ENCODE measurements around the gene RWDD3.

Gene RWDD3

DNA sequence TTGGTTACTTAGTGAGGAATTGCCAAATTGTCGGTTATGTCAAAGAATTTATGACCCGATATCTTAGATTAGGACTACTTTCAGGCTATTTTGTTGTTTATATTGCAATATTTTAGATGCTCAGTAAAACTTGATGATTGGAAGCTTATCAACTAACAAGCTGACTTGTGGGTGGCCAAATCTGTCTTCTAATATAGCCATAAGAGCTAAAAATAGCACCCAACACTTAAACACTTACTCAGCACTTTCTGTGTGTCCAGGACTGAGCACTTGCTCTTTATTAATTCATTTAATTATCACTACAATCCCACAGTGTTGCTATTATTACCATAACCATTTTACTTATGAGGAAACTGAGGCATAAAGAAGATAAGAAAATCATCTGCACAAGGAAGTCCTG is 50.4 kb downstream of the RWDD3 start:
- TF ChIP-seq, protein P1, sequence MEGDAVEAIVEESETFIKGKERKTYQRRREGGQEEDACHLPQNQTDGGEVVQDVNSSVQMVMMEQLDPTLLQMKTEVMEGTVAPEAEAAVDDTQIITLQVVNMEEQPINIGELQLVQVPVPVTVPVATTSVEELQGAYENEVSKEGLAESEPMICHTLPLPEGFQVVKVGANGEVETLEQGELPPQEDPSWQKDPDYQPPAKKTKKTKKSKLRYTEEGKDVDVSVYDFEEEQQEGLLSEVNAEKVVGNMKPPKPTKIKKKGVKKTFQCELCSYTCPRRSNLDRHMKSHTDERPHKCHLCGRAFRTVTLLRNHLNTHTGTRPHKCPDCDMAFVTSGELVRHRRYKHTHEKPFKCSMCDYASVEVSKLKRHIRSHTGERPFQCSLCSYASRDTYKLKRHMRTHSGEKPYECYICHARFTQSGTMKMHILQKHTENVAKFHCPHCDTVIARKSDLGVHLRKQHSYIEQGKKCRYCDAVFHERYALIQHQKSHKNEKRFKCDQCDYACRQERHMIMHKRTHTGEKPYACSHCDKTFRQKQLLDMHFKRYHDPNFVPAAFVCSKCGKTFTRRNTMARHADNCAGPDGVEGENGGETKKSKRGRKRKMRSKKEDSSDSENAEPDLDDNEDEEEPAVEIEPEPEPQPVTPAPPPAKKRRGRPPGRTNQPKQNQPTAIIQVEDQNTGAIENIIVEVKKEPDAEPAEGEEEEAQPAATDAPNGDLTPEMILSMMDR (IDR thresholded peaks at IDR 0.05; ENCODE audit: control insufficient read depth, insufficient read depth, low read depth, low read length, missing control alignments), result no peak
- H3K4me3 ChIP-seq (ENCODE audit: control insufficient read depth, low read depth, low read length), result no peak overlapping the region
- no peak for DNase-seq (ENCODE audit: low read depth)

DNA sequence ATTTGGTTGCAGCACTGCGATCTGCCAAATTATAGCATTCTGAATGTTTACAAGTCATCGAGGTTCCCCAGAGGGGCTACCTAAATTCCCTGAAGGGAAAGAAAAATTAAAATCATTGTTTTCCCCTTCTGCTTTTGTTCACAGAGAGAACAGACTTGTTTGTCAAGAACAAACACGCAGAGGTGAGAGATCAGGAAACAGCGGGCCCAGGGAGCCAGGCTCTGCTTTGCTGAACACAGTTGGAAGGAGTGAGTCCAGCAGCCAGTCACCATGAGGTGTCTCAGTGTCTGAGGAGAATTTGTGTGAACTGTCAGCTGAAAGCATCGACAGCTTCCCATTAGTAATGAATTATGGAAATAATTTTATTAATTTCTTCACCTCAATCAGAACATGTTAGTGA is 52.5 kb downstream of the RWDD3 start:
- DNase-seq (ENCODE audit: low read depth), result no peak
- TF ChIP-seq, protein P1 (IDR thresholded peaks at IDR 0.05; ENCODE audit: control insufficient read depth, insufficient read depth, low read depth, low read length, missing control alignments), result no peak
- no peak overlapping the region for H3K4me3 ChIP-seq (ENCODE audit: control insufficient read depth, low read depth, low read length)

DNA sequence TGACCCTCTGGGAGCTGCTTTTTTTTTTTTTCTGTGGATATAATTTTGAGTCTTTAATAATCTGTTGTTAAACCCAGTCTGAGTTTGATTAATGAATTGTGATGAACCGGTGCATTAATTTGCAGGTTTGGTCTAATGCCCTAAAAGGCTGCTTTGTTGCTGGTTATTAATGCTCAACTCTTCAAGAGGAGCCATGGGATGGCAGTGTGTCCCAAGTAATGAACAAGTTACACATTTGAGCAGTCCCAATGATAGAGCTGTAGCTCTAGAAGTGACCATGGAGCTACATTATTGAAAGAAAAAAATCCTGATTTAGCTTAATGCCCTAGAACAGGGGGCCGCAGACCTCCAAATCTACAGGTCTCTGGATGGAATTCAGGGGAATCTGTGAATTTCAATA is 53.1 kb downstream of the RWDD3 start:
- no peak overlapping the region for H3K4me3 ChIP-seq (ENCODE audit: control insufficient read depth, low read depth, low read length)
- no peak for DNase-seq (ENCODE audit: low read depth)
- TF ChIP-seq, protein P1 (IDR thresholded peaks at IDR 0.05; ENCODE audit: control insufficient read depth, insufficient read depth, low read depth, low read length, missing control alignments), result no peak

DNA sequence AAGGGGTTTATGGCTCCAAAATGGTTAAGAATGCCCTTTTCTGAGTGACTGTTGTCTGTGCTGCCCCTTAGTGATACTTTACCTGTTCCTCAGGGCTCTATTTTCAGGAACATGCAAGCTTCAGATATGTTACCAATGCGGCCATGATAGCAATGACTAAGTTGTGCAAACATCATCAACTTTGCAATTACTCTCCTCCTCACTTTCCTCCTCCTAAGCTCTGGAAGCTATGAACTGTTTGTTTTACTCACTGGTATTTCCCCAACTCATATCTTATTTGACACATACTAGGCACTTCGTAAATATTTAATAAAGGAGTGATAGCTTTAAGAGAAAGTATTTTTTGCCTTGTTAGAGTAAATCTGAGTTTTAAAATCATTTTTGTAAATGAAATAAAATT is 53.8 kb downstream of the RWDD3 start:
- TF ChIP-seq, protein P1 (IDR thresholded peaks at IDR 0.05; ENCODE audit: control insufficient read depth, insufficient read depth, low read depth, low read length, missing control alignments), result no peak
- DNase-seq (ENCODE audit: low read depth), result no peak
- H3K4me3 ChIP-seq (ENCODE audit: control insufficient read depth, low read depth, low read length), result no peak overlapping the region

Measured in AG09309 (cell line).